Osteoblast (primary cell): ENCODE results near the gene ANO6. TPM values are rescaled to one million over a fixed set of nuclear protein-coding genes. Genes with fewer than 3 reads are reported as not detected.

ENCODE experiments used
- DNase-seq: peaks from one replicate; pipeline ENCODE4 v3.0.0; 2011; ENCODE audit warnings: low spot score, mixed read lengths; ENCODE audit not compliant: insufficient read length; ENCODE audit errors: missing footprints
- H2AFZ ChIP-seq: 2 replicates; pipeline ENCODE4 v1.6.0; 2011; ENCODE audit warnings: mild to moderate bottlenecking, low read length
- H3K27ac ChIP-seq: 2 replicates; pipeline ENCODE4 v1.5.1; 2011; ENCODE audit warnings: mild to moderate bottlenecking, low read depth, low read length, moderate library complexity
- H3K27me3 ChIP-seq: 2 replicates; pipeline ENCODE4 v1.6.0; 2012; ENCODE audit warnings: mild to moderate bottlenecking, control low read depth, inconsistent platforms, low read length, moderate library complexity; ENCODE audit not compliant: insufficient read depth
- H3K36me3 ChIP-seq: 2 replicates; pipeline ENCODE4 v1.5.1; 2011; ENCODE audit warnings: mild to moderate bottlenecking, low read length, control low read depth, moderate library complexity; ENCODE audit not compliant: insufficient read depth
- H3K4me1 ChIP-seq: 2 replicates; pipeline ENCODE4 v1.5.1; 2011; ENCODE audit warnings: mild to moderate bottlenecking, low read length, control low read depth, moderate library complexity; ENCODE audit not compliant: insufficient read depth
- H3K4me2 ChIP-seq: 2 replicates; pipeline ENCODE4 v1.6.0; 2011; ENCODE audit warnings: mild to moderate bottlenecking, low read length; ENCODE audit not compliant: insufficient read depth
- H3K4me3 ChIP-seq: fragments of 200-600 bp; sonication (generic); 3 replicates; pipeline ENCODE4 v1.5.1; 2012; ENCODE audit warnings: mild to moderate bottlenecking, low read length, inconsistent platforms; ENCODE audit not compliant: insufficient read depth
- H3K79me2 ChIP-seq: 2 replicates; pipeline ENCODE4 v1.6.0; 2012; ENCODE audit warnings: mild to moderate bottlenecking, low read length, control low read depth, inconsistent platforms; ENCODE audit not compliant: insufficient read depth
- H3K9me3 ChIP-seq: 2 replicates; pipeline ENCODE4 v1.5.1; 2011; ENCODE audit warnings: low read depth, low read length, control low read depth
- H4K20me1 ChIP-seq: 2 replicates; pipeline ENCODE4 v1.6.0; 2012; ENCODE audit warnings: mild to moderate bottlenecking, low read length, control low read depth; ENCODE audit not compliant: insufficient read depth
- CTCF ChIP-seq: IDR thresholded peaks from 2 replicates; pipeline ENCODE4 v1.5.1; 2011; ENCODE audit warnings: mild to moderate bottlenecking, low read depth, low read length, moderate library complexity; ENCODE audit errors: extremely low read depth
- total RNA-seq: library from RNA; depleted of rRNA; stranded (reverse); fragments of >200 nt; gene quantifications from 2 replicates; pipeline ENCODE4 v1.2.3, GENCODE V29; 2012

ANO6 gene
- total RNA-seq, 1 donor = 49.9 TPM

- Histone ChIP-seq H3K4me1 (peaks cover 7% of the 10 kb centered on the region), H3K4me2 (no peak overlapping the region), H3K4me3 (no peak overlapping the region), H3K36me3 (peaks cover 19% of the 10 kb centered on the region), H2AFZ (no peak overlapping the region), H4K20me1 (no peaks in the 10 kb centered on the region), H3K27ac (no peak overlapping the region), H3K27me3 (no peaks in the 10 kb centered on the region), H3K9me3 (no peaks in the 10 kb centered on the region), H3K79me2 (no peaks in the 10 kb centered on the region)
- no peak for DNase-seq
- TF ChIP-seq CTCF = no peak
Observed at GRCh38 chr12:45348986-45349385, 133.1 kb downstream of the ANO6 start.

GRCh38 chr12:45349916-45350315 lies 134.0 kb downstream of the ANO6 start:
- peaks cover 19% of the 10 kb centered on the region for H3K36me3 ChIP-seq
- peaks cover 7% of the 10 kb centered on the region for H3K4me1 ChIP-seq
- no peak overlapping the region for H3K27ac ChIP-seq
- H2AFZ ChIP-seq = no peak overlapping the region
- TF ChIP-seq CTCF = no peak
- H3K9me3 ChIP-seq = no peaks in the 10 kb centered on the region
- no peaks in the 10 kb centered on the region for H3K27me3 ChIP-seq
- H3K79me2 ChIP-seq = no peaks in the 10 kb centered on the region
- H4K20me1 ChIP-seq = no peaks in the 10 kb centered on the region
- no peak overlapping the region for H3K4me2 ChIP-seq
- DNase-seq = peak; percentile 9
- H3K4me3 ChIP-seq = no peak overlapping the region

- Histone ChIP-seq H3K4me2 (no peak overlapping the region), H3K79me2 (no peaks in the 10 kb centered on the region), H3K27ac (no peak overlapping the region), H3K4me3 (no peak overlapping the region), H3K4me1 (peaks cover 7% of the 10 kb centered on the region), H3K27me3 (no peaks in the 10 kb centered on the region), H4K20me1 (no peaks in the 10 kb centered on the region), H3K36me3 (peaks cover 23% of the 10 kb centered on the region), H3K9me3 (no peaks in the 10 kb centered on the region), H2AFZ (no peak overlapping the region)
- DNase-seq = no peak
- no peak for TF ChIP-seq CTCF
Observed at GRCh38 chr12:45350861-45351260, 135.0 kb downstream of the ANO6 start.

- peaks cover 8% of the 10 kb centered on the region for H3K4me1 ChIP-seq
- DNase-seq = no peak
- no peaks in the 10 kb centered on the region for H3K27me3 ChIP-seq
- no peak overlapping the region for H3K27ac ChIP-seq
- H3K4me3 ChIP-seq = no peak overlapping the region
- no peaks in the 10 kb centered on the region for H3K9me3 ChIP-seq
- peaks cover 20% of the 10 kb centered on the region for H3K36me3 ChIP-seq
- H2AFZ ChIP-seq = no peak overlapping the region
- H3K4me2 ChIP-seq = no peak overlapping the region
- TF ChIP-seq CTCF = no peak
- H4K20me1 ChIP-seq = no peaks in the 10 kb centered on the region
- H3K79me2 ChIP-seq = no peaks in the 10 kb centered on the region
Observed at GRCh38 chr12:45351921-45352670, 136.2 kb downstream of the ANO6 start.
